Activated T-cell treated with anti-CD3 and anti-CD28 coated beads for 1 hour (primary cell): ENCODE data around the gene ZNF714.

Experiments
- DNase-seq: peaks from one replicate; pipeline ENCODE4 v3.0.0-alpha.2; 2020; ENCODE audit warnings: low read depth

Gene ZNF714

GRCh38 chr19:21082011-21082975 is at the start of gene ZNF714:
TSS of gene ZNF714 (plus strand) at chr19:21082203. CDS start at chr19:21098269, 16,066 bp downstream.
- peak; percentile 75 for DNase-seq

GRCh38 chr19:21045028-21045427 is 37.0 kb upstream of the ZNF714 start:
- no peak for DNase-seq

- no peak for DNase-seq
Observed at GRCh38 chr19:21046489-21046888, 35.5 kb upstream of the ZNF714 start.

- DNase-seq = no peak
Observed at GRCh38 chr19:21047716-21048115, 34.3 kb upstream of the ZNF714 start.

- no peak for DNase-seq
Observed at GRCh38 chr19:21052902-21053301, 29.1 kb upstream of the ZNF714 start.

- DNase-seq = no peak
Observed at GRCh38 chr19:21065336-21065735, 16.7 kb upstream of the ZNF714 start.

GRCh38 chr19:21084343-21084742 is 2.3 kb downstream of the ZNF714 start:
- DNase-seq = no peak

GRCh38 chr19:21087871-21088270 is 5.9 kb downstream of the ZNF714 start:
- DNase-seq = no peak

- no peak for DNase-seq
Observed at GRCh38 chr19:21092109-21092508, 10.1 kb downstream of the ZNF714 start.

- no peak for DNase-seq
Observed at GRCh38 chr19:21094347-21095025, 12.5 kb downstream of the ZNF714 start.

- DNase-seq = no peak
Observed at GRCh38 chr19:21098291-21098690, 16.3 kb downstream of the ZNF714 start.

- DNase-seq = no peak
Observed at GRCh38 chr19:21101521-21102242, 19.7 kb downstream of the ZNF714 start.

- no peak for DNase-seq
Observed at GRCh38 chr19:21109116-21109515, 27.1 kb downstream of the ZNF714 start.

- no peak for DNase-seq
Observed at GRCh38 chr19:21110183-21110582, 28.2 kb downstream of the ZNF714 start.

- DNase-seq = no peak
Observed at GRCh38 chr19:21115430-21115829, 33.4 kb downstream of the ZNF714 start.

- no peak for DNase-seq
Observed at GRCh38 chr19:21117041-21117907, 35.3 kb downstream of the ZNF714 start.

- no peak for DNase-seq
Observed at GRCh38 chr19:21126078-21126477, 44.1 kb downstream of the ZNF714 start.

GRCh38 chr19:21127001-21127400 is 45.0 kb downstream of the ZNF714 start:
- DNase-seq = no peak

- no peak for DNase-seq
Observed at GRCh38 chr19:21127898-21128297, 45.9 kb downstream of the ZNF714 start.

- DNase-seq = no peak
Observed at GRCh38 chr19:21128901-21129698, 47.1 kb downstream of the ZNF714 start.
